Activated CD8-positive, alpha-beta memory T cell treated with anti-CD3 and anti-CD28 coated beads, Interleukin-2, amount 50 U/mL, for 24 hours (primary cell): ENCODE data around the gene MET.
"Not testable (repeated sequence)": the region's sequence is repeated elsewhere in the genome, so short reads cannot be mapped to it uniquely, and the experiment has no call there.

Experiments used
- DNase-seq: peaks from one replicate; pipeline ENCODE4 v3.0.0-alpha.2; 2020; ENCODE audit errors: extremely low read depth

MET gene

GRCh38 chr7:116752305-116753074 is 80.5 kb downstream of the MET start:
- DNase-seq, result no peak

DNA sequence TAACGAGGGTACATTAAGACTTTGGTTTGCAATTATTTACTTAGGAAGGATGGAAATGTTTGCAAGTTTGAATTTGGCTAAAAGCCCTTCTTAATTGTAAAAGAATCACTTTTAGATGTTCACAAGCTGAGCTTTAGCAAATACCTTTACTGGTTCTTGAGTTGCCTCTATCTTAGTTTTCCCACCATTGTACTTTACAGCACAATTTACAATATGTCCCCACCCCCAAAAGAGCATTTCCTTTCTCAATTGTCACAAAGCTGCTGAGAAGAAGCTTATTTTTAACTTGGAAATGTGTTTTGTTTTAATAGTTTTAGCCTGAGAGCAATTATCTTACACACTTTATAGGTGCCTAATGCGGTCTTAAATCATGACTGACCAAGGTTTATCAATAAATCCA is 81.1 kb downstream of the MET start:
- no peak for DNase-seq

GRCh38 chr7:116754186-116754585 is 82.2 kb downstream of the MET start:
- no peak for DNase-seq

- no peak for DNase-seq
Observed at GRCh38 chr7:116757283-116757682, 85.3 kb downstream of the MET start.

DNA sequence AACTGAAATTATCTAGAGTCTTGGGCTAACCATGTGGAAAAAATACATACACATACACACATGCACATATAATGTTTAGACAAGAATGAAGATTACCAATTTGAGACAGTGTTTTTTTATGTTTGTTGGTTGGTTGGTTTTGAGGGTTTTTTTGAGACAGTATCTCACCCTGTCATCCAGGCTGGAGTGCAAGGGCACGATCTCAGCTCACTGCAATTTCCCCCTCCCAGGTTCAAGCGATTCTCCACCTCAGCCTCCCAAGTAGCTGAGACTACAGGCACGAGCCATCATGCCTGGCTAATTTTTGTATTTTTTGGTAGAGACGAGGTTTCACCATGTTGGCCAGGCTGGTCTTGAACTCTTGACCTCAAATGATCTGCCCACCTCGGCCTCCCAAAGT is 87.6 kb downstream of the MET start:
- DNase-seq, result not testable (repeated sequence)

DNA sequence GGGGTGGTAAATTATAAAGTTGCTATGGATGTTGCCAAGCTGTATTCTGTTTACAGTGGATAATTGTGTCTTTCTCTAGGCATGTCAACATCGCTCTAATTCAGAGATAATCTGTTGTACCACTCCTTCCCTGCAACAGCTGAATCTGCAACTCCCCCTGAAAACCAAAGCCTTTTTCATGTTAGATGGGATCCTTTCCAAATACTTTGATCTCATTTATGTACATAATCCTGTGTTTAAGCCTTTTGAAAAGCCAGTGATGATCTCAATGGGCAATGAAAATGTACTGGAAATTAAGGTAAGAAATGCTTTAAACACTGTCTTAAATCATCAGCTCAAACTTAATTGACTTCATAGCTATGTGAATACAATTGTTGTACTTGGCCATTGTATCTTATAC is 91.0 kb downstream of the MET start:
- no peak for DNase-seq

DNA sequence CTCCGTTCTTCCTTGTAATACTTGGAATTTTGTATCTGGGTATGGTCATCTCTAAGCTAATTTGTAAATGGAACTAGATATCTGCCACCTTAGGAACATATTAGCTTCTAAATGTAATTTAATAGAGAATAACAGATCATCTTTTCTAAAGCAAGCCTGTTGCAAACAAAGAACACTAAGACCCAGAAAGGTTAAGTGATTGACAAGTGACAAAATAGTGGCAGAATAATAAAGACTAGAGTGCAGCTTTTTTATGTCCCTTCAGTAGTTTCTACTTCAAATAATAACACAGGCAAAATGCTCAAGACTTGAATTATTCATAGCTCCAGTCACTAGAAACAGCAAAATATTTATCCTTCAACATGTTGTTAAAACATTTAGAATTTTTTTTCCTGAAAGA is 91.7 kb downstream of the MET start:
- no peak for DNase-seq

DNA sequence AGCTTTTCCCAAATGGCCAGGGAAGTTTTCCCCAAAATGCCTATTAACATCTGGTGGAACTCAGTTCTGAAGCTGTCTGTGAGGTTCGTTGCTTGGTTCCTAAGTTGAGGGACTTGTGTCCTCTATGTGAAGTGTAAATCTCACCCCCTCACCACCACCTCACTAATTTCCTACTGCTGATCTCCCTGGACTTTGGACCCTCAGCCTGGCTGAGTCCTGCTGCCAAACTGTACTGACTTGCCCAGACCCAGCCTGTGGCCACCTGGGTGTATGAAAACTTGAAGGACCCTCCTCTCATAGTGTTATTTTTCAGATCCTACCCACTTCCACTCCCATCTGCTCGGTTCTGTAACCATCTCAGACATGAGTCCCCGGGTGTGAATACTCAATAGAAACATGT is 94.9 kb downstream of the MET start:
- DNase-seq, result no peak

GRCh38 chr7:116769546-116769945 is 97.5 kb downstream of the MET start:
- no peak for DNase-seq

GRCh38 chr7:116770941-116771340 is 98.9 kb downstream of the MET start:
- no peak for DNase-seq

GRCh38 chr7:116771640-116772039 is 99.6 kb downstream of the MET start:
- DNase-seq, result no peak

- DNase-seq, result no peak
Observed at GRCh38 chr7:116772423-116772863, 100.4 kb downstream of the MET start.

DNA sequence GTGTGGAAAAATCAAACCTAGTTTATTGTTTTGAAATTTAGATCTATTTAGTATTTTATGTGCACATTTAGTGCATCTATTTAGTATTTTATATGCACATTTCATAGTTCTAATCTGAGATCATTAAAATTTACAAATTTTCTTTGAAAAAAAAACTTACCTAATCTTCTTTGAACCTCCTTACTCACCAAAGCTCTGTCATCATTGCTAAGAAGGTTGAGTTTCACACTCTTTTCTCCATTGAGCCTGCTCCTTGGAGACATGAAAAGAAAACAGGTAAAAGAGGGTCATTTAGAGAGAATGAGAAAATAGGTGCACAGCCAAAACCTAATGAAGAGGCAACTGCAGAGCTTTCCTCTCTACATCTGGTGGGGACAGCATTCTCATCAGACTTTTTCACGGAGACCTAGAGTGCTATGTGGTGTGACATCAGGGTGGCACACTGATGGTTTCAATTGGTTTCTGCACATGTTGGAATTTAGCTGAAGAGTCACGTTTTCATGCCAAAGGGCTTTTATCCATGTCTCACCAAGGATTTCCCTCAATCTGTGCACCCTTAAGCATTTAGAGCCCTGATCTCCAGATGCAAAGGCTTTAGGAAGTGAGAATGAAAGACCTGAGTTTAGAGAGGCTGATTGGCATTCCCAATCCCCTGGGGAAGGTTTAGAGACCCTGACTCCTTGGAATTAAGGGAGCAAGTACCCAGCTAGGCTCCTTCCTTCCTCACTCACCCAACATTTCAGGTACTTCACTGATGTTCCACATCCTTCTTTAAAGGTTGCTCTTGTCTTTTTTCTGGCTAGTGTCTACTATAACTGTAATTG is 101.1 kb downstream of the MET start:
- DNase-seq, result no peak

DNA sequence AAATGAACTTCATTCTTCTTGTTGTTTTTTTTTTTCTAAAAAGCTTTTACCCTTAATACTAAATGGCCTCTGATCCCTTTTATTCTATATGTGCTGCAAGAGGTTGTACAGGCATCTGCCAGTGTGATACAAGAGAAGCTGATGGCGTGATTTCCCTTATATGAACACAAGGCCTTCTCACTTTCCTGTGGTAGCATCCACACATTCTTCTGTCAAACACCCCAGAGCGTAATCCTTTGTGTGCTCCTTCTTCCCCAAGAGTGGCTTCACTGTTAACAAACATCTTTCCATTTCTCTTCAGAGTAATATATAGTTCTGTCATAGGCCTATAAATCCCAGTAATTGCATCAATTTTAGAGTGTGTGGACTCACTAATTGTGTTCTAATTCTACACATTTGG is 104.0 kb downstream of the MET start:
- DNase-seq, result no peak

DNA sequence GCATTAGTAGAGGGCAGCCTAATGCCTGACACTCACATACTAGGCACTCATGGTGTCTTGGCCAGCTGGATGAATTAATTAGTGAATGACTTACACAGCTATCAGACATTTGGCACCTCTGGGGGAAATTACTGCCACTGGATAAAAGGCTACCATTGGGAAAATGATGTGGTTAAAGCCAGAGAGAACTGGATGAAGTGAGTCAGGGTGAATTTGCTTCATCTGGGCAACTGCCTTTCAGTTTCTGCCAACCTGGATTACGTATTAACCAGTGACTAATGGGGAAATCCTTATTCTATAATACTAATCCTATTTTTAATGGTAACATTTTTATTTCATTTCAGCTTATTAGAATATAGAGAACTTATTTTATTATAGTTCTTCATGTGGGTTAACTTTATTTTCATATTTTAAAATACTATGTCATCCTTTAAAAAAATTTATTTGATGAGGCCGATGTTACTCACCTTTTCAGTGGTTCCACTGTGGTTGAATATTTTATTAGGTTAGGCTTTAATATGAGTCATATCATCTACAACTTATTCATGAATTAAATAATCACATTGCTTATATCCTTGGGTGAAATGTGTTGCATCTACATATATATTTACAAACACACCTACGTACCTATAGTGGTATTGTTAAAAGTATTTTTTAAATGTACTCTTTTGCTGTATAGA is 104.8 kb downstream of the MET start:
- DNase-seq, result no peak

DNA sequence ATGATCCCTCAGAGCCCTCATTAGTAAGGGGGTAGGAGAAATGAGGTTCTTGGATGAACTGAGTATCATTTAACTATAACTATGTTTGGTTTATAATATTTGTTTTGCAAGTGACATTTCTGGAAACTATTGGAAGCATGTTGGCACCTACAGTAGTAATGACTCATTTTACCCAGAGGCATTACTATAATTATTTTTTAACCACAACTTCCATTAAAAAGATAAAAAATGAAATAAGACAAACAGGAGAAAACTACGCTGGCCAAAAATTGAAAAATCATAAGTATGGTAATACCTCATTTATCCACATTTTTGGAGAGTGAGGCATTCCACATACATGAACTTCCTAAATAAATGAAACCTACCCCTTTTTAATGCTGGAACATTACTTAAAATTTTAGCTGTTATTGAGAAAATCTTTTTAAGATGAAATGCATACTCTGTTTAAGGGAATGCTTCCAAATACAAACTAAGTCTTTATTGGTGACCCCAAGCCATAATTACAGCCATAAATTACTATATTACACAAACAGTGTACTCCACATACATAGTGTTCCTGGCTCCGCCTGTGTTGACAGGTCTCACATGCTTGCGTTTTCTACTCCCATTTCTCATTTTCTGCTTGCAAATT is 105.8 kb downstream of the MET start:
- no peak for DNase-seq

DNA sequence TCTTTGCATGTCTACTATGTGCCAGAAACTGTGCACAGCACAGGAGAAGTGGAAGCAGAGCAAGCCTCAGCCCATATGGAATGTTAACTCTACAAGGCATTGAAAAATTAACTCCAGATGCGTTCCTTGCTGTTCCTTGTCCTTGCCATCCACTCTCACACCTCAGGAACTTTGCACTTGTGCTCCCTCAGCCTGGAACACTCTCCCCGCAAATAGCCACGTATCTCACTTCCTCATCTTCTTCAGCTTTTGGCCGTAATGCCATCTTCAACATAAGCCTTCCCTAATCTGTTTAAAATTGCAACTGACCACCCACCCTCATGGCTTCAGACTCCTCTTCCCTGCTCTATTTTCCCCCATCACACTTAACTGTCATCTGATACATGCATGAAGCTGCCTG is 107.2 kb downstream of the MET start:
- no peak for DNase-seq

DNA sequence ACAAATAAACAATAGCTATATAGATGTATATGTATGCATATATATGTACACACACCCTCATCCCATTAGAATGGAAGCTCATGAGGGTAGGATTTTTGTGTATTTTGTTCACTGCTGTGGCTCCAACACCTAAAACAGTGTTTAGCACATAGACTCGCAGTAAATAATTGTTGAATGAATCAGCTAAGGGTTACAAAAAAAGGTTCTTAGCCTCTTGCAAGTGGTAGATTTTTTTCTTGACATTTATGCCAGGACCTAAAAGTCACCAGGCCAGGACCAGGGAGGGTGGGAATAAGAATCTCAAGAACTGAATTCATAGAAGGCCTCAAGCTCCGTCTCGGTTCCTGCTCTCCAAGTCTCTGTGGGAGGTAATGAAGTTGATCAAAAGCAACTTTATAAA is 107.9 kb downstream of the MET start:
- no peak for DNase-seq

DNA sequence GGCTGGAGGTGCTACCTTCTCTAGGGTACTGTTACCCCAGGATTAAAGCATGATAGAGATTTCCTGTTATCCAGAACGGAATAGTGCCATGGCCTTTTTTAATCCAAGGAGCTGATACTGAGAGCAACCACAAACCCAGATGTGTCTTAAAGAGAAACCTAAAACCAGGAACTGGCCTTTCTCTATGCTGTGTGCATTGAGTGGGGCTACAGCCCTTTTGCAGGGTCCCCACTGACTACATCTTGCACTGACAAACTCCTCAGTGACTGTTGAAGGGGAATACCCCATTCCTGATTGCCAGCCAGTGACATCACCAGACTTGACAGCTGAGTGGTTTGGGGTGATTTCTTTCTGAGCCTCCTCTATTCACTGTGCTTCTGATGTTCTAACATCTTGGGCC is 108.5 kb downstream of the MET start:
- DNase-seq, result no peak

DNA sequence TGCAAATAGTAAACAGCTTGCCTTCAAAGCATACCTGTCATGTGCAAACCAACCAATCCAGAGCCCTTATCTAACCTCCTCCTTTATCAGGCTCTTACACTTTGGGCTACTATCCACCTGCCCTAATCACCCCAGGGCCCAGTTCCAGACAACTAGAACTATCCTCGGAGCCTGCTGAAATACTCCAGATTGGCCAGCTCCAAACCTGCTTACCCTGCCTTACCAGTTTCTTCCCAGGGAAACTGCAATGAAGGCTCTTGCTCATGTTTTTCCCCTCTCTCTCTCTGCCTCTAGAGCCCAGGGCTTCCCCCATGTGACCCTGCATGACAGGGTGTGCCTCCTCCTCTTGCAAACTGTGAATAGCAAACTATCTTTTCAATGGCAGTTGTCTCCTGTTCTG is 109.0 kb downstream of the MET start:
- DNase-seq, result no peak

- DNase-seq, result no peak
Observed at GRCh38 chr7:116781584-116781983, 109.6 kb downstream of the MET start.

- no peak for DNase-seq
Observed at GRCh38 chr7:116782177-116782711, 110.2 kb downstream of the MET start.
